ENCODE data around the gene PADI4. TPM values are rescaled to one million over a fixed set of nuclear protein-coding genes. Genes with fewer than 3 reads are reported as not detected.

PADI4 gene
- total RNA-seq, 1 donor from 2014 or later: not detected

- no peak for DNase-seq (ENCODE audit: low read depth)
- H3K4me3 ChIP-seq (ENCODE audit: low read depth, low read length): no peak overlapping the region
- TF ChIP-seq CTCF (IDR thresholded peaks at IDR 0.05; ENCODE audit: insufficient read depth, low read length, poor library complexity, severe bottlenecking): no peak
- H3K36me3 ChIP-seq (ENCODE audit: control insufficient read depth, insufficient read depth, low read length): no peaks in the 10 kb centered on the region
- H3K27me3 ChIP-seq (ENCODE audit: control insufficient read depth, insufficient read depth, low read length): peaks cover 4% of the 10 kb centered on the region
Measured at GRCh38 chr1:17377325-17377953, 69.4 kb downstream of the PADI4 start.

- H3K4me3 ChIP-seq (ENCODE audit: low read depth, low read length): no peak overlapping the region
- peaks cover 4% of the 10 kb centered on the region for H3K27me3 ChIP-seq (ENCODE audit: control insufficient read depth, insufficient read depth, low read length)
- H3K36me3 ChIP-seq (ENCODE audit: control insufficient read depth, insufficient read depth, low read length): no peaks in the 10 kb centered on the region
- TF ChIP-seq CTCF (IDR thresholded peaks at IDR 0.05; ENCODE audit: insufficient read depth, low read length, poor library complexity, severe bottlenecking): no peak
- DNase-seq (ENCODE audit: low read depth): no peak
Measured at GRCh38 chr1:17381161-17381560, 73.2 kb downstream of the PADI4 start.

GRCh38 chr1:17392199-17392740 lies 84.3 kb downstream of the PADI4 start:
- no peaks in the 10 kb centered on the region for H3K36me3 ChIP-seq (ENCODE audit: control insufficient read depth, insufficient read depth, low read length)
- TF ChIP-seq CTCF (IDR thresholded peaks at IDR 0.05; ENCODE audit: insufficient read depth, low read length, poor library complexity, severe bottlenecking): no peak
- peaks cover 2% of the 10 kb centered on the region for H3K27me3 ChIP-seq (ENCODE audit: control insufficient read depth, insufficient read depth, low read length)
- H3K4me3 ChIP-seq (ENCODE audit: low read depth, low read length): no peak overlapping the region
- DNase-seq (ENCODE audit: low read depth): no peak

DNA sequence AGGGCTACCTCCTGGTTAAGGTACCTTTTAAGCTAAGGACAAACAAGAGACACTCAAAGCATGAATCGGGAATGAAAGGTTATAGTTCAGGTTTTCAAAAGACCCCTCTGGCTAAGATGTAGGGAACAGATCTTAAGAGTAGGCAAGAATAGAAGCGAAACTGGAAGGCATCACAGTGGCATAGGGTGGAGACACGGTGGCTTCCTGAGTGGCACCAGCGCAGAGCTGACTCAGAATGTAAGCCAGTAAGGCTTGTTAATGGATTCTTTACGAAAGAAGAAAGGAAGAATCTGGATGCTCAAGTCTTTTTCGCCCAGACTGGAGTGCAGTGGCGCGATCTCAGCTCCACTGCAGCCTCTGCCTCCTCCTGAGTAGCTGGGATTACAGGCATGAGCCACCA lies 85.2 kb downstream of the PADI4 start:
- no peak for TF ChIP-seq CTCF (IDR thresholded peaks at IDR 0.05; ENCODE audit: insufficient read depth, low read length, poor library complexity, severe bottlenecking)
- Histone ChIP-seq H3K4me3 (ENCODE audit: low read depth, low read length) (no peak overlapping the region), H3K27me3 (ENCODE audit: control insufficient read depth, insufficient read depth, low read length) (peaks cover 2% of the 10 kb centered on the region), H3K36me3 (ENCODE audit: control insufficient read depth, insufficient read depth, low read length) (no peaks in the 10 kb centered on the region)
- no peak for DNase-seq (ENCODE audit: low read depth)

DNA sequence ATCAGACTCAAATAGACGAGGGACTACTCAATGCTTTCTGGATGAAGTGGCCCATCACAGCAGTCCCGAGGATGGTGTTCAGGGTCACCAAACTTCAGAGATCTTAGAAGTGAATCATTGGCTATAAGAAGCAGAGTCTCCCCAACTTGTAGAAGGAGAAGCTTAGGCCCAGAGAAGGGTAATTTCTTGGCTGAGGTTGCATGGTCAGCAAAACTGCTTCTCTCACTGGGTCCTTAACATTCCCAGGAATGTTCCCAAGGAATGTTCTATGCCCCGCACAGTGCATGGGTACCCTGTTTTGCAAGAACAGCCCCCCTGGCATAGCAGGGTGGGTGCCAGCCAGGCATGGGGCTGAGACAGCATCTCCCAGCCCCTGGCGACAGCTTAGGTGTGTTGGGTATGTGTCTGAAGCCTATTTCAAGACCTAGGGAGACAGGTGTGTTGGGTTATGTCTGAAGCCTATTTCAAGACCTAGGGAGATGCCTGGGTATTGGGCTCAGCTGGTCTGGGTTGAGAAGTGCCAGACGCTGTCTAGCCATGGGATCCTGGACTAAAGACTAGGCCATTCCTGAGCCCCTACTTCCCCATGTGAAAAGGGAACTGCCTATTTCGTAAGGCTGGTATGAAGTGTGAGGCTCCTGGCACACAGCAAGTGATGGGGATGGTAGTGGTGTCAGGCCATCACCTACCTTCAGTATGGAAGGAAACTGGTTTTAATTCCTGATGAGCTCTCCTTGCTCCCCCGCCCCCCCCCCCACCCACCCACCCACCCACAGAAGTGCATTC lies 90.1 kb downstream of the PADI4 start:
- Histone ChIP-seq H3K36me3 (ENCODE audit: control insufficient read depth, insufficient read depth, low read length) (no peaks in the 10 kb centered on the region), H3K27me3 (ENCODE audit: control insufficient read depth, insufficient read depth, low read length) (no peaks in the 10 kb centered on the region), H3K4me3 (ENCODE audit: low read depth, low read length) (no peak overlapping the region)
- no peak for DNase-seq (ENCODE audit: low read depth)
- no peak for TF ChIP-seq CTCF (IDR thresholded peaks at IDR 0.05; ENCODE audit: insufficient read depth, low read length, poor library complexity, severe bottlenecking)

Data from kidney epithelial cell (primary cell).